Pons (tissue), 1 donor: ENCODE results near the gene C4orf54.
A peak's percentile ranks its signal among the peaks of the same experiment; 100 is the strongest.

ENCODE experiments used
- DNase-seq: peaks from one replicate; pipeline ENCODE4 v3.0.0-alpha.2; 2016; ENCODE audit warnings: low spot score

Gene C4orf54

GRCh38 chr4:99617374-99617773 is 40.3 kb downstream of the C4orf54 start:
- DNase-seq = peak; percentile 5

DNA sequence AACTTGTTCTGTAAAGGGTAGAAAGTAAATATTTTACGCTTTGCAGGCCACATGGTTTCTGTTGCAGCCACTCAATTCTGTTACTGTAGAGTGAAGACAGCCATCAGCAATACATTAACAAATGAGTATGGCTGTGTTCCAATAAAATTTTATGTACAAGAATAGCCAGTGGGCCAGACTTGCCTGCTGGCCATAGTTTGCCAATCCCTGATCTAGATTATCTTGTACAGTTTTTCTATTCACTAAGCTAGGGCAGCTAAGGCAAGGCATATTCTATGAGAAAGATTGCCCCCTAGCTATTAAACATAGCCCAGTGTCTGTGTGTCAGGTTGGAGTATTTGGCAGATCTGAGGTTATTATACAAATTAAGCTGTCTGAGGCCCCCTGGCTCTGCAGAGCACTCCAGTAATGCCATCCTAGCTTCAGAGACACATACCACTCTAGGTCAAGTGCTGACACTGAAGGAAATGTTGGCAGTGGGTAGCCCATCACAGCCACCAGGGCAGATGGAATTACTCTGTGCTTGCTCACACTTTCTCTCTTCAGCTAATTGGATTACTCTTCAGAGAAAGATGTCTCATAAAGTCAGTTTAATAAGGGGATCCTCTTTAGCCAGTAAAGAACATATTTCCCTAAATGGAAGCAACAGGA is 42.3 kb downstream of the C4orf54 start:
- no peak for DNase-seq

- DNase-seq = no peak
These were observed 43.1 kb downstream of the C4orf54 start for GRCh38 chr4:99614491-99614890.

DNA sequence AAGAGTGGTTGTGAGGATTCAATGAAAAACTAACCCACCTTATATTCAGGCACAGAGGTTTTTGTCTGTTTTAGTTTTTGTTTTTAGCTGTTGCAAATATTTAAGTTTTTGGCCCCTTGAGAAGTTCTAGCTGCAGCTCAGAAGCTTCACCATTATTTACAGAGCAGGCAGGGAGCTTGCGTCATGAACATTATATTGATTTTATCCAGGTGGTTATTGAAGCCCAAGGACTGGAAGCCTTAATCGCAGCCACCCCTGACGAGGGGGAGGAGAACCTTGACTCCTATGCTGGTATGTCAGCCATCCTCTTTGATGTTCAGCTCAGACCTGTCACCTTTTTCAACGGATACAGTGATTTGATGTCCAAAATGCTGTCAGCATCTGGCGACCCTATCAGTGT is 44.9 kb downstream of the C4orf54 start:
- DNase-seq = no peak

- no peak for DNase-seq
These were observed 45.3 kb downstream of the C4orf54 start for GRCh38 chr4:99612281-99612680.

GRCh38 chr4:99610605-99611175 is 46.9 kb downstream of the C4orf54 start:
- DNase-seq = no peak

- no peak for DNase-seq
These were observed 49.2 kb downstream of the C4orf54 start for GRCh38 chr4:99608417-99608816.
